Activated T-cell treated with anti-CD3 and anti-CD28 coated beads, Interleukin-2, amount 50 U/mL, for 24 hours (primary cell): ENCODE results near the gene KMT2A.
A peak's percentile ranks its signal among the peaks of the same experiment; 100 is the strongest.

Source experiments
- DNase-seq: peaks from one replicate; pipeline ENCODE4 v3.0.0-alpha.2; 2020
- H3K27ac Mint-ChIP-seq: 2 replicates; pipeline ENCODE4 v1.8.0; 2020; ENCODE audit warnings: mild to moderate bottlenecking, mixed read lengths
- H3K27me3 Mint-ChIP-seq: 2 replicates; pipeline ENCODE4 v1.8.0; 2020; ENCODE audit warnings: mixed read lengths
- H3K36me3 Mint-ChIP-seq: 2 replicates; pipeline ENCODE4 v1.8.0; 2020; ENCODE audit warnings: low read depth, mixed read lengths
- H3K4me1 Mint-ChIP-seq: 2 replicates; pipeline ENCODE4 v1.8.0; 2020; ENCODE audit warnings: low read depth, mixed read lengths
- H3K4me3 Mint-ChIP-seq: 2 replicates; pipeline ENCODE4 v1.8.0; 2020; ENCODE audit warnings: mild to moderate bottlenecking, moderate library complexity, mixed read lengths
- H3K9me3 Mint-ChIP-seq: 2 replicates; pipeline ENCODE4 v1.8.0; 2020; ENCODE audit warnings: mixed read lengths

KMT2A gene

DNA sequence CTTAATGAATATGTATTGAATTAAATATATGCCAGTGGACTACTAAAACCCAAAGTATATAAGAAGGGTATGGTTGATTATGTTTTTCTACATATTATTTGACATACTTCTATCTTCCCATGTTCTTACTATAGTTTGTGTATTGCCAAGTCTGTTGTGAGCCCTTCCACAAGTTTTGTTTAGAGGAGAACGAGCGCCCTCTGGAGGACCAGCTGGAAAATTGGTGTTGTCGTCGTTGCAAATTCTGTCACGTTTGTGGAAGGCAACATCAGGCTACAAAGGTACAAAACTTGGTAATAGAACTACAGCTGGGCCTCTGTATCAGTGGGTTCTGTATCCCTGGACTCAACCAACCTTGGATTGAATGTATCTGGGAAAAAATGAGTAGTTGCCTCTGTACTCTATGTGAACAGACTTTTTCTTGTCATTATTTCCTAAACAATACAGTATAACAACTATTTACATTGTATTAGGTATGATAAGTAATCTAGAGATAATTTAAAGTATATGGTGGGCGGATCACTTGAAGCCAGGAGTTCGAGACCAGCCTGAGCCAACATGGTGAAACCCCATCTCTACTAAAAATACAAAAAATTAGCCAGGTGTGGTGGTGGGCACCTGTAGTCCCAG lies 52.3 kb downstream of the KMT2A start:
- Mint-ChIP-seq H3K9me3 (no peaks in the 10 kb centered on the region), H3K36me3 (peaks cover 78% of the 10 kb centered on the region), H3K4me1 (peaks cover 8% of the 10 kb centered on the region), H3K4me3 (no peak overlapping the region), H3K27me3 (no peaks in the 10 kb centered on the region), H3K27ac (peak overlapping the region; percentile 10)
- peak; percentile 80 for DNase-seq

GRCh38 chr11:118491041-118491440 lies 54.7 kb downstream of the KMT2A start:
- no peaks in the 10 kb centered on the region for H3K27me3 Mint-ChIP-seq
- H3K27ac Mint-ChIP-seq = peak overlapping the region; percentile 81
- H3K36me3 Mint-ChIP-seq = peaks cover 82% of the 10 kb centered on the region
- no peak overlapping the region for H3K4me3 Mint-ChIP-seq
- H3K4me1 Mint-ChIP-seq = peaks cover 8% of the 10 kb centered on the region
- H3K9me3 Mint-ChIP-seq = no peaks in the 10 kb centered on the region
- DNase-seq = no peak

GRCh38 chr11:118497831-118498230 lies 61.5 kb downstream of the KMT2A start:
- Mint-ChIP-seq H3K27me3 (no peaks in the 10 kb centered on the region), H3K27ac (no peak overlapping the region), H3K36me3 (peaks cover 93% of the 10 kb centered on the region), H3K9me3 (no peaks in the 10 kb centered on the region), H3K4me1 (peaks cover 3% of the 10 kb centered on the region), H3K4me3 (no peak overlapping the region)
- DNase-seq = no peak

DNA sequence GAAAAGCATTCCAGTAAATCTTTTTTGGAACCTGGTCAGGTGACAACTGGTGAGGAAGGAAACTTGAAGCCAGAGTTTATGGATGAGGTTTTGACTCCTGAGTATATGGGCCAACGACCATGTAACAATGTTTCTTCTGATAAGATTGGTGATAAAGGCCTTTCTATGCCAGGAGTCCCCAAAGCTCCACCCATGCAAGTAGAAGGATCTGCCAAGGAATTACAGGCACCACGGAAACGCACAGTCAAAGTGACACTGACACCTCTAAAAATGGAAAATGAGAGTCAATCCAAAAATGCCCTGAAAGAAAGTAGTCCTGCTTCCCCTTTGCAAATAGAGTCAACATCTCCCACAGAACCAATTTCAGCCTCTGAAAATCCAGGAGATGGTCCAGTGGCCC lies 66.9 kb downstream of the KMT2A start:
- Mint-ChIP-seq H3K9me3 (no peaks in the 10 kb centered on the region), H3K4me1 (peaks cover 6% of the 10 kb centered on the region), H3K4me3 (no peak overlapping the region), H3K27me3 (no peaks in the 10 kb centered on the region), H3K36me3 (peaks cover 96% of the 10 kb centered on the region), H3K27ac (peak overlapping the region; percentile 70)
- DNase-seq = no peak

DNA sequence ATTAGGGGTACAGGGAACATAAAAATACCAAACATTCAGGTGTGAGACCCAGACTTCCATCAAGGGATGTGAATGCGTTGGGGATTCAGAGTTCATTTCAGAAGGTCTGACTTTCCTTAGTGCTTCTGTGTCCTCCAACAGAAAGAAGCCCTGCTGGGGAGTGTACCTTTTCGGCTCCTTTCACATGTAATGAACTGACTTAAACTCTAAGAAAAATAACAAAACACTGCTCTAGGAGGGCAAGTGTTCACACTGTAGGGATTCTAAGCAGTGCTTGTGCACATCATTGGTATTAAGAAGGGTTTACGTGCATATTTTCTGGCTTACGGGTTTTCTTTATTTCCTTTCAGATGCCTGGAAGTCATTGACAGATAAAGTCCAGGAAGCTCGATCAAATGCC lies 75.3 kb downstream of the KMT2A start:
- Mint-ChIP-seq H3K4me1 (peaks cover 5% of the 10 kb centered on the region), H3K27ac (peak overlapping the region; percentile 8), H3K27me3 (no peaks in the 10 kb centered on the region), H3K9me3 (no peaks in the 10 kb centered on the region), H3K36me3 (peaks cover 91% of the 10 kb centered on the region), H3K4me3 (no peak overlapping the region)
- no peak for DNase-seq

GRCh38 chr11:118514103-118514502 lies 77.8 kb downstream of the KMT2A start:
- H3K27ac Mint-ChIP-seq = peak overlapping the region; percentile 66
- H3K36me3 Mint-ChIP-seq = peaks cover 83% of the 10 kb centered on the region
- H3K9me3 Mint-ChIP-seq = no peaks in the 10 kb centered on the region

GRCh38 chr11:118519549-118519948 lies 83.3 kb downstream of the KMT2A start:
- H3K9me3 Mint-ChIP-seq = no peaks in the 10 kb centered on the region
- H3K4me3 Mint-ChIP-seq = no peak overlapping the region
- H3K36me3 Mint-ChIP-seq = peaks cover 83% of the 10 kb centered on the region
- peak overlapping the region; percentile 48 for H3K27ac Mint-ChIP-seq
- H3K27me3 Mint-ChIP-seq = no peaks in the 10 kb centered on the region
- no peak for DNase-seq
- H3K4me1 Mint-ChIP-seq = peaks cover 3% of the 10 kb centered on the region

More at GRCh38 chr11:118514103-118514502, 77.8 kb downstream of the KMT2A start:
- no peaks in the 10 kb centered on the region for H3K27me3 Mint-ChIP-seq
- H3K4me3 Mint-ChIP-seq = no peak overlapping the region
- peaks cover 5% of the 10 kb centered on the region for H3K4me1 Mint-ChIP-seq
- DNase-seq = no peak

DNA sequence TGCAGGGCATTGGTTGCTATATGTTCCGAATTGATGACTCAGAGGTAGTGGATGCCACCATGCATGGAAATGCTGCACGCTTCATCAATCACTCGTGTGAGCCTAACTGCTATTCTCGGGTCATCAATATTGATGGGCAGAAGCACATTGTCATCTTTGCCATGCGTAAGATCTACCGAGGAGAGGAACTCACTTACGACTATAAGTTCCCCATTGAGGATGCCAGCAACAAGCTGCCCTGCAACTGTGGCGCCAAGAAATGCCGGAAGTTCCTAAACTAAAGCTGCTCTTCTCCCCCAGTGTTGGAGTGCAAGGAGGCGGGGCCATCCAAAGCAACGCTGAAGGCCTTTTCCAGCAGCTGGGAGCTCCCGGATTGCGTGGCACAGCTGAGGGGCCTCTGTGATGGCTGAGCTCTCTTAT lies 85.6 kb downstream of the KMT2A start:
- H3K36me3 Mint-ChIP-seq = peaks cover 75% of the 10 kb centered on the region
- H3K9me3 Mint-ChIP-seq = no peaks in the 10 kb centered on the region
- DNase-seq = no peak
- peaks cover 5% of the 10 kb centered on the region for H3K4me1 Mint-ChIP-seq
- H3K27ac Mint-ChIP-seq = peak overlapping the region; percentile 26
- H3K4me3 Mint-ChIP-seq = no peak overlapping the region
- no peaks in the 10 kb centered on the region for H3K27me3 Mint-ChIP-seq

GRCh38 chr11:118522571-118523072 lies 86.3 kb downstream of the KMT2A start:
- no peaks in the 10 kb centered on the region for H3K27me3 Mint-ChIP-seq
- no peak for DNase-seq
- no peak overlapping the region for H3K27ac Mint-ChIP-seq
- no peak overlapping the region for H3K4me3 Mint-ChIP-seq
- peaks cover 5% of the 10 kb centered on the region for H3K4me1 Mint-ChIP-seq
- no peaks in the 10 kb centered on the region for H3K9me3 Mint-ChIP-seq
- H3K36me3 Mint-ChIP-seq = peaks cover 73% of the 10 kb centered on the region

- peaks cover 67% of the 10 kb centered on the region for H3K36me3 Mint-ChIP-seq
- no peak overlapping the region for H3K4me3 Mint-ChIP-seq
- peak overlapping the region; percentile 13 for H3K27ac Mint-ChIP-seq
- peaks cover 12% of the 10 kb centered on the region for H3K4me1 Mint-ChIP-seq
- no peaks in the 10 kb centered on the region for H3K9me3 Mint-ChIP-seq
- DNase-seq = no peak
- no peaks in the 10 kb centered on the region for H3K27me3 Mint-ChIP-seq
Measured at GRCh38 chr11:118524356-118524755, 88.1 kb downstream of the KMT2A start.

- no peak for DNase-seq
- H3K4me3 Mint-ChIP-seq = no peak overlapping the region
- H3K27me3 Mint-ChIP-seq = no peaks in the 10 kb centered on the region
- peaks cover 61% of the 10 kb centered on the region for H3K36me3 Mint-ChIP-seq
- H3K9me3 Mint-ChIP-seq = no peaks in the 10 kb centered on the region
- H3K4me1 Mint-ChIP-seq = peaks cover 18% of the 10 kb centered on the region
- H3K27ac Mint-ChIP-seq = peak overlapping the region; percentile 66
Measured at GRCh38 chr11:118524757-118525470, 88.6 kb downstream of the KMT2A start.

GRCh38 chr11:118526688-118527087 lies 90.4 kb downstream of the KMT2A start:
- no peak overlapping the region for H3K4me3 Mint-ChIP-seq
- H3K36me3 Mint-ChIP-seq = peaks cover 47% of the 10 kb centered on the region
- H3K27me3 Mint-ChIP-seq = no peaks in the 10 kb centered on the region
- no peaks in the 10 kb centered on the region for H3K9me3 Mint-ChIP-seq
- DNase-seq = no peak
- H3K4me1 Mint-ChIP-seq = peaks cover 27% of the 10 kb centered on the region
- peak overlapping the region; percentile 19 for H3K27ac Mint-ChIP-seq

GRCh38 chr11:118527109-118527508 lies 90.8 kb downstream of the KMT2A start, which contains the start of gene TTC36:
TTC36 (plus strand) TSS chr11:118527474; CDS start chr11:118527495, 21 bp downstream.
- H3K36me3 Mint-ChIP-seq = peaks cover 42% of the 10 kb centered on the region
- H3K27me3 Mint-ChIP-seq = no peaks in the 10 kb centered on the region
- H3K4me1 Mint-ChIP-seq = peaks cover 31% of the 10 kb centered on the region
- H3K9me3 Mint-ChIP-seq = no peaks in the 10 kb centered on the region
- H3K4me3 Mint-ChIP-seq = no peak within 1 kb of the TSS
- peak within 1 kb of the TSS; percentile 65 for H3K27ac Mint-ChIP-seq
- DNase-seq = no peak

DNA sequence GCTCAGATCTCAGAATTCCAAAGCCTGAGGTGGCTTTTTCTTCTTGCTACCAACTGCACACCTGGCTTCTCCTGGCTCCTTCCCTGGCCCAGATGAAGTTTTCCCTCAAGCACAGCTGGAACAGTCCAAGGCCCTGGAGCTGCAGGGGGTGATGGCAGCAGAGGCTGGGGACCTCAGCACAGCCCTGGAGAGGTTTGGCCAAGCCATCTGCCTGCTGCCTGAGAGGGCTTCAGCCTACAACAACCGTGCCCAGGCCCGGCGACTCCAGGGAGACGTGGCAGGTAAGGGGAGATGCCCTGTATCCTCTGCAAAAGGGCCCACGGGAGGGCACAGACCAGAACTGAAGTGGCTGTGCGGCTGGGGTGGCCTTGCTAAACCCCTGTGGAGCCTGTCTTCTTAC lies 92.2 kb downstream of the KMT2A start:
- Mint-ChIP-seq H3K27ac (no peak overlapping the region), H3K4me3 (no peak overlapping the region), H3K9me3 (no peaks in the 10 kb centered on the region), H3K4me1 (peaks cover 33% of the 10 kb centered on the region), H3K27me3 (no peaks in the 10 kb centered on the region), H3K36me3 (peaks cover 30% of the 10 kb centered on the region)
- DNase-seq = no peak

DNA sequence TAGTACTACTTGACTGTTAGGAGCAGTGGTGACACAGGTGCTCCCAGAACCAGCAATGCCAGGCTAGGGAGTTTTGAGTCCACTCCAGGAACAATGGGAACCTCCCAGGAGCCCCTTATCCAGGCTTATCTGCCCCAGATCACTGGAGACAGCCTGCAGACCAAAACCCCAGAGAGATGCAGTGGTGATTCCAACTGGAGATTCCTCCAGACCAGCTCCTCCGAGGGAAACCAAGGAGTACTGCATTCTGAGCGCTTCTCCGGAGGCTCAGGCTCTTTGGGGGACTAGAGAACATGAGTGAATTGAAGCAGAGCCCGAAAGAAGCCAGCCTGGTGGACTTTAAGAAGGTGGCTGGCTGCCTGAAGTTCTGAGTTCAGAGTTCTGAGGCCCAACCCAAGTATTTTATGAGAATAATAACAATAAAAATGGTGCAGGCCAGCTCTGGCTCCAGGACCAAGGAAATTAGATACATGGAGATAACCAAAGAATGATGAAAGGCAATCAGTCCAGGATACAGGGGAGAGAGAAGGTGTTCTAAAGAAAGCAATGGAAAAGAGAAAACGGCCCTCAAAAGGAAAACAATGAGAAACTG lies 93.4 kb downstream of the KMT2A start:
- peak overlapping the region; percentile 60 for H3K27ac Mint-ChIP-seq
- peaks cover 30% of the 10 kb centered on the region for H3K4me1 Mint-ChIP-seq
- peaks cover 20% of the 10 kb centered on the region for H3K36me3 Mint-ChIP-seq
- DNase-seq = no peak
- no peaks in the 10 kb centered on the region for H3K9me3 Mint-ChIP-seq
- H3K27me3 Mint-ChIP-seq = no peaks in the 10 kb centered on the region
- peak overlapping the region; percentile 87 for H3K4me3 Mint-ChIP-seq
